Fibroblast of lung (primary cell): ENCODE measurements around the gene HYAL1. TPM values are rescaled to one million over a fixed set of nuclear protein-coding genes. Genes with fewer than 3 reads are reported as not detected.

Source experiments
- DNase-seq, 2 donors: peaks; one replicate each; pipeline versions ENCODE4 v3.0.0 to v3.0.0-alpha.2; 2010; ENCODE audit warnings: low read depth in 2 of 2
- H2AFZ ChIP-seq: 2 replicates; pipeline ENCODE4 v1.5.1; 2012; ENCODE audit warnings: low read length, control low read depth, inconsistent platforms
- H3K27ac ChIP-seq: 2 replicates; pipeline ENCODE4 v1.5.1; 2011; ENCODE audit warnings: low read length, control low read depth; ENCODE audit not compliant: insufficient read depth
- H3K27me3 ChIP-seq: 2 replicates; pipeline ENCODE4 v1.5.1; 2011; ENCODE audit warnings: mild to moderate bottlenecking, low read length; ENCODE audit not compliant: control insufficient read depth, insufficient read depth
- H3K36me3 ChIP-seq: 2 replicates; pipeline ENCODE4 v1.5.1; 2011; ENCODE audit warnings: low read length; ENCODE audit not compliant: control insufficient read depth, insufficient read depth
- H3K4me1 ChIP-seq: 2 replicates; pipeline ENCODE4 v1.5.1; 2011; ENCODE audit warnings: low read length; ENCODE audit not compliant: control insufficient read depth, insufficient read depth; ENCODE audit errors: extremely low read depth
- H3K4me2 ChIP-seq: 2 replicates; pipeline ENCODE4 v1.5.1; 2011; ENCODE audit warnings: low read length, control low read depth; ENCODE audit not compliant: insufficient read depth; ENCODE audit errors: extremely low read depth
- H3K4me3 ChIP-seq, 4 experiments: fragments of 200-600 bp in 1 of 4; sonication (generic) in 1 of 4; replicated peaks in 1 of 4; 2 replicates each; pipeline ENCODE4 v1.5.1; 2011 to 2016; ENCODE audit warnings: low read length in 4 of 4, low read depth in 3 of 4, mild to moderate bottlenecking in 3 of 4, control low read depth in 2 of 4, inconsistent platforms in 1 of 4, mixed read lengths in 1 of 4; ENCODE audit not compliant: insufficient read depth in 1 of 4; ENCODE audit errors: control extremely low read depth in 1 of 4
- H3K79me2 ChIP-seq: 2 replicates; pipeline ENCODE4 v1.5.1; 2012; ENCODE audit warnings: mild to moderate bottlenecking, low read length, inconsistent platforms; ENCODE audit not compliant: control insufficient read depth, insufficient read depth
- H3K9ac ChIP-seq: 2 replicates; pipeline ENCODE4 v1.5.1; 2011; ENCODE audit warnings: mild to moderate bottlenecking, low read length, control low read depth; ENCODE audit not compliant: insufficient read depth
- H3K9me3 ChIP-seq: 2 replicates; pipeline ENCODE4 v1.5.1; 2012; ENCODE audit warnings: low read depth, low read length; ENCODE audit not compliant: control insufficient read depth, insufficient read depth
- H4K20me1 ChIP-seq: 2 replicates; pipeline ENCODE4 v1.5.1; 2011; ENCODE audit warnings: low read length; ENCODE audit not compliant: control insufficient read depth, insufficient read depth; ENCODE audit errors: extremely low read depth
- CTCF ChIP-seq, 2 donors: IDR thresholded peaks in 1 of 2; conservative IDR thresholded peaks in 1 of 2; 1 replicate in 1 of 2; 2 replicates in 1 of 2; pipeline ENCODE4 v1.5.1; 2011 to 2012; ENCODE audit warnings: low read length in 2 of 2, control low read depth in 1 of 2, inconsistent platforms in 1 of 2, low read depth in 1 of 2, mild to moderate bottlenecking in 1 of 2
- EZH2 ChIP-seq: IDR thresholded peaks from 2 replicates; pipeline ENCODE4 v1.5.1; 2012; ENCODE audit warnings: low read length, control low read depth, mild to moderate bottlenecking; ENCODE audit errors: missing control alignments
- polyA plus RNA-seq, 2 donors: library from polyadenylated mRNA; depleted of rRNA in 1 of 2; stranded (reverse) in 1 of 2; unstranded in 1 of 2; fragments of >200 nt; gene quantifications; 2 replicates each; pipeline ENCODE4 v1.2.1, GENCODE V29; 2011 to 2012; ENCODE audit warnings: missing spikeins in 1 of 2
- total RNA-seq: library from RNA; depleted of rRNA; stranded (reverse); fragments of >200 nt; gene quantifications from 2 replicates; pipeline ENCODE4 v1.2.1, GENCODE V29; 2014

Gene HYAL1
- total and polyA plus RNA-seq, 2 donors (not counting 1 experiment from before 2014, with no cell fraction given): 1.3 to 2.5 TPM

- H3K9me3 ChIP-seq: no peaks in the 10 kb centered on the region
- no peak overlapping the region for H3K27ac ChIP-seq
- TF ChIP-seq EZH2 (no peak), CTCF (conservative IDR thresholded peaks at IDR 0.05 in 1 of 2, IDR thresholded peaks at IDR 0.05 in 1 of 2; ENCODE audit: low read depth in 1 of 2, low read length in 2 of 2) (no peak)
- peaks cover 43% of the 10 kb centered on the region for H3K4me1 ChIP-seq
- H3K4me3 ChIP-seq: no peak overlapping the region
- no peak for DNase-seq
- no peaks in the 10 kb centered on the region for H3K36me3 ChIP-seq
- no peak overlapping the region for H3K4me2 ChIP-seq
- no peak overlapping the region for H2AFZ ChIP-seq
- no peaks in the 10 kb centered on the region for H4K20me1 ChIP-seq
- H3K27me3 ChIP-seq: no peaks in the 10 kb centered on the region
- H3K9ac ChIP-seq: no peak overlapping the region
- H3K79me2 ChIP-seq: no peaks in the 10 kb centered on the region
Measured at GRCh38 chr3:50271314-50271936, 31.9 kb downstream of the HYAL1 start.

GRCh38 chr3:50270422-50271224 lies 32.8 kb downstream of the HYAL1 start:
- H3K4me1 ChIP-seq: peaks cover 49% of the 10 kb centered on the region
- no peak overlapping the region for H2AFZ ChIP-seq
- no peak for TF ChIP-seq EZH2
- TF ChIP-seq CTCF (conservative IDR thresholded peaks at IDR 0.05 in 1 of 2, IDR thresholded peaks at IDR 0.05 in 1 of 2; ENCODE audit: low read depth in 1 of 2, low read length in 2 of 2): no peak
- no peak overlapping the region for H3K27ac ChIP-seq
- H3K27me3 ChIP-seq: no peaks in the 10 kb centered on the region
- H3K9me3 ChIP-seq: no peaks in the 10 kb centered on the region
- no peaks in the 10 kb centered on the region for H3K36me3 ChIP-seq
- H4K20me1 ChIP-seq: no peaks in the 10 kb centered on the region
- no peak overlapping the region for H3K9ac ChIP-seq
- H3K79me2 ChIP-seq: no peaks in the 10 kb centered on the region
- H3K4me2 ChIP-seq: peak overlapping the region; percentile 88
- H3K4me3 ChIP-seq: peak overlapping the region in 2 of 4 experiments; percentile 56 to 64
- peak in 1 of 2 donors; percentile 31 for DNase-seq

- Histone ChIP-seq H3K27me3 (no peaks in the 10 kb centered on the region), H3K9ac (no peak overlapping the region), H3K4me1 (peaks cover 55% of the 10 kb centered on the region), H3K4me3 (peak overlapping the region in 3 of 4 experiments; percentile 37 to 64 (median 56)), H3K9me3 (no peaks in the 10 kb centered on the region), H4K20me1 (no peaks in the 10 kb centered on the region), H2AFZ (no peak overlapping the region), H3K27ac (no peak overlapping the region), H3K4me2 (peak overlapping the region; percentile 88), H3K36me3 (no peaks in the 10 kb centered on the region), H3K79me2 (no peaks in the 10 kb centered on the region)
- TF ChIP-seq EZH2: no peak
- no peak for TF ChIP-seq CTCF (conservative IDR thresholded peaks at IDR 0.05 in 1 of 2, IDR thresholded peaks at IDR 0.05 in 1 of 2; ENCODE audit: low read depth in 1 of 2, low read length in 2 of 2)
- peak in 1 of 2 donors; percentile 52 for DNase-seq
Measured at GRCh38 chr3:50269977-50270413, 33.4 kb downstream of the HYAL1 start.
